H9 (cell line): ENCODE data around the gene PDE4C. TPM values are rescaled to one million over a fixed set of nuclear protein-coding genes. Genes with fewer than 3 reads are reported as not detected.

ENCODE experiments used
- DNase-seq: peaks from one replicate; pipeline ENCODE4 v3.0.0-alpha.2; 2017
- H2AFZ ChIP-seq: one replicate; pipeline ENCODE4 v1.6.1; 2013; ENCODE audit warnings: mild to moderate bottlenecking, low read length, control low read depth, moderate library complexity
- H2AK5ac ChIP-seq: 2 replicates; pipeline ENCODE4 v1.6.1; 2013; ENCODE audit warnings: low read length, control low read depth, mixed read lengths; ENCODE audit not compliant: insufficient read length
- H2BK120ac ChIP-seq: one replicate; pipeline ENCODE4 v1.6.1; 2013; ENCODE audit warnings: low read depth, mild to moderate bottlenecking, low read length, control low read depth, inconsistent platforms; ENCODE audit not compliant: poor library complexity, severe bottlenecking
- H2BK12ac ChIP-seq: 2 replicates; pipeline ENCODE4 v1.6.1; 2013; ENCODE audit warnings: low read length, control low read depth, mixed read lengths, low read depth; ENCODE audit not compliant: insufficient read length
- H2BK15ac ChIP-seq: 2 replicates; pipeline ENCODE4 v1.6.1; 2013; ENCODE audit warnings: low read depth, low read length, control low read depth
- H2BK20ac ChIP-seq: one replicate; pipeline ENCODE4 v1.6.1; 2013; ENCODE audit warnings: low read depth, mild to moderate bottlenecking, low read length, control low read depth, inconsistent platforms; ENCODE audit not compliant: poor library complexity, severe bottlenecking
- H2BK5ac ChIP-seq: 2 replicates; pipeline ENCODE4 v1.6.1; 2013; ENCODE audit warnings: low read length, control low read depth, mixed read lengths; ENCODE audit not compliant: insufficient read length
- H3K14ac ChIP-seq: 2 replicates; pipeline ENCODE4 v1.6.1; 2013; ENCODE audit warnings: low read length, control low read depth; ENCODE audit not compliant: insufficient read depth
- H3K18ac ChIP-seq: 2 replicates; pipeline ENCODE4 v1.6.1; 2013; ENCODE audit warnings: low read depth, mild to moderate bottlenecking, mixed read lengths, low read length, control low read depth; ENCODE audit not compliant: insufficient read length
- H3K23ac ChIP-seq: 2 replicates; pipeline ENCODE4 v1.6.1; 2013; ENCODE audit warnings: low read length, control low read depth, mixed read lengths, low read depth; ENCODE audit not compliant: insufficient read length
- H3K23me2 ChIP-seq: 2 replicates; pipeline ENCODE4 v1.6.1; 2013; ENCODE audit warnings: low read depth, mild to moderate bottlenecking, mixed read lengths, low read length, control low read depth; ENCODE audit not compliant: insufficient read length, poor library complexity, severe bottlenecking
- H3K27ac ChIP-seq: 2 replicates; pipeline ENCODE4 v1.5.1; 2013; ENCODE audit warnings: low read length, control low read depth, mixed read lengths, low read depth; ENCODE audit not compliant: insufficient read length
- H3K27me3 ChIP-seq: 2 replicates; pipeline ENCODE4 v1.6.1; 2013; ENCODE audit warnings: low read length, control low read depth, inconsistent platforms; ENCODE audit not compliant: insufficient read depth
- H3K4ac ChIP-seq: 2 replicates; pipeline ENCODE4 v1.6.1; 2013; ENCODE audit warnings: low read depth, mild to moderate bottlenecking, control low read depth, inconsistent platforms, low read length, moderate library complexity
- H3K4me1 ChIP-seq: 2 replicates; pipeline ENCODE4 v1.6.1; 2013; ENCODE audit warnings: low read length, control low read depth, inconsistent platforms; ENCODE audit not compliant: insufficient read depth
- H3K4me2 ChIP-seq: 2 replicates; pipeline ENCODE4 v1.6.1; 2013; ENCODE audit warnings: low read length, control low read depth, mixed read lengths; ENCODE audit not compliant: insufficient read length, insufficient read depth
- H3K56ac ChIP-seq: 2 replicates; pipeline ENCODE4 v1.6.1; 2013; ENCODE audit warnings: low read depth, mild to moderate bottlenecking, mixed read lengths, low read length, control low read depth; ENCODE audit not compliant: insufficient read length
- H3K79me1 ChIP-seq: 2 replicates; pipeline ENCODE4 v1.6.1; 2013; ENCODE audit warnings: low read depth, mild to moderate bottlenecking, moderate library complexity, low read length, control low read depth, inconsistent platforms; ENCODE audit not compliant: insufficient read depth, poor library complexity, severe bottlenecking
- H3K79me2 ChIP-seq: 2 replicates; pipeline ENCODE4 v1.6.1; 2013; ENCODE audit warnings: low read length, control low read depth, inconsistent platforms; ENCODE audit not compliant: insufficient read depth
- H3K9ac ChIP-seq: 2 replicates; pipeline ENCODE4 v1.6.1; 2013; ENCODE audit warnings: low read length, control low read depth, mixed read lengths; ENCODE audit not compliant: insufficient read length; ENCODE audit errors: extremely low read depth
- H3K9me3 ChIP-seq: one replicate; pipeline ENCODE4 v1.6.1; 2013; ENCODE audit warnings: low read depth, low read length, inconsistent platforms; ENCODE audit not compliant: control insufficient read depth
- H3T11ph ChIP-seq: one replicate; pipeline ENCODE4 v1.6.1; 2013; ENCODE audit warnings: mild to moderate bottlenecking, low read length, control low read depth, inconsistent platforms
- H4K20me1 ChIP-seq: one replicate; pipeline ENCODE4 v1.6.1; 2013; ENCODE audit not compliant: control insufficient read depth, insufficient read length, insufficient read depth
- H4K5ac ChIP-seq: 2 replicates; pipeline ENCODE4 v1.6.1; 2013; ENCODE audit warnings: low read depth, mild to moderate bottlenecking, mixed read lengths, low read length, control low read depth; ENCODE audit not compliant: insufficient read length
- H4K8ac ChIP-seq: replicated peaks from 2 replicates; pipeline ENCODE4 v1.6.1; 2013; ENCODE audit warnings: low read length, control low read depth, mixed read lengths, low read depth; ENCODE audit not compliant: insufficient read length
- H4K91ac ChIP-seq: 2 replicates; pipeline ENCODE4 v1.6.1; 2013; ENCODE audit warnings: low read depth, mild to moderate bottlenecking, moderate library complexity, mixed read lengths, low read length, control low read depth; ENCODE audit not compliant: insufficient read length
- H3K27ac Mint-ChIP-seq, 3 experiments: 2 replicates in 2 of 3; 3 replicates in 1 of 3; pipeline ENCODE4 v1.8.0; 2020 to 2021; ENCODE audit warnings: mixed read lengths in 3 of 3, mild to moderate bottlenecking in 1 of 3, moderate library complexity in 1 of 3
- H3K27me3 Mint-ChIP-seq: 2 replicates; pipeline ENCODE4 v1.8.0; 2021; ENCODE audit warnings: low read depth, mild to moderate bottlenecking, moderate library complexity, mixed read lengths
- H3K36me3 Mint-ChIP-seq, 3 experiments: 2 replicates in 2 of 3; 3 replicates in 1 of 3; pipeline ENCODE4 v1.8.0; 2020 to 2021; ENCODE audit warnings: low read depth in 3 of 3, mixed read lengths in 3 of 3; ENCODE audit not compliant: insufficient read depth in 1 of 3
- H3K4me1 Mint-ChIP-seq, 2 experiments: 2 replicates each; pipeline ENCODE4 v1.8.0; 2020; ENCODE audit warnings: mixed read lengths in 2 of 2
- H3K4me3 Mint-ChIP-seq, 2 experiments: 2 replicates in 1 of 2; 3 replicates in 1 of 2; pipeline ENCODE4 v1.8.0; 2020 to 2021; ENCODE audit warnings: mild to moderate bottlenecking in 2 of 2, mixed read lengths in 2 of 2, moderate library complexity in 1 of 2
- H3K9me3 Mint-ChIP-seq, 2 experiments: 2 replicates in 1 of 2; 3 replicates in 1 of 2; pipeline ENCODE4 v1.8.0; 2020; ENCODE audit warnings: mild to moderate bottlenecking in 2 of 2, mixed read lengths in 2 of 2, moderate library complexity in 1 of 2
- CTCF ChIP-seq: fragments of 200-600 bp; sonication (generic); conservative IDR thresholded peaks from 3 replicates; pipeline ENCODE4 v1.8.0; 2021; ENCODE audit warnings: antibody characterized with exemption, mild to moderate bottlenecking
- WGBS: extraction: QIAGEN DNeasy Blood & Tissue Kit; methylation state at CpG from one replicate; pipeline ENCODE4 v1.1.7; 2013; ENCODE audit warnings: missing lambda C conversion rate, low lambda C conversion rate, mixed read lengths; ENCODE audit not compliant: insufficient read length; ENCODE audit errors: extremely low coverage; 5-methylcytosine and 5-hydroxymethylcytosine counted together
- total RNA-seq: library from RNA; stranded (reverse); gene quantifications from 2 replicates; pipeline ENCODE4 v1.2.1, GENCODE V29; 2021

The PDE4C gene
- total RNA-seq, 1 experiment from 2014 or later, result 1.8 TPM

GRCh38 chr19:18190278-18190677 lies 36.0 kb downstream of the PDE4C start:
- Histone ChIP-seq H3K9ac (no peak overlapping the region), H3K9me3 (no peaks in the 10 kb centered on the region), H3K27me3 (no peaks in the 10 kb centered on the region), H3K4ac (no peak overlapping the region), H4K5ac (no peak overlapping the region), H2BK120ac (no peak overlapping the region), H3K4me1 (peaks cover 2% of the 10 kb centered on the region; the same call in 1 of the 2 replicates), H3K27ac (no peak overlapping the region), H3K4me2 (no peak overlapping the region), H2BK12ac (no peak overlapping the region), H3K79me1 (peaks cover 6% of the 10 kb centered on the region), H3K14ac (no peak overlapping the region), H4K8ac (no peak overlapping the region), H4K91ac (no peak overlapping the region), H2BK5ac (no peak overlapping the region), H3K23me2 (peaks cover 8% of the 10 kb centered on the region), H3K79me2 (peaks cover 2% of the 10 kb centered on the region; the same call in 1 of the 2 replicates), H3K18ac (no peak overlapping the region), H3T11ph (no peak overlapping the region), H2BK15ac (no peak overlapping the region), H2AK5ac (no peak overlapping the region), H3K56ac (no peak overlapping the region), H2AFZ (no peak overlapping the region), H2BK20ac (no peak overlapping the region), H3K23ac (no peak overlapping the region), H4K20me1 (no peaks in the 10 kb centered on the region)
- no peak for TF ChIP-seq CTCF
- Mint-ChIP-seq H3K27ac (peak overlapping the region in 1 of 3 experiments; percentile 62; a peak in 1 of 7 replicates), H3K9me3 (no peaks in the 10 kb centered on the region; a peak in 1 of 5 replicates), H3K27me3 (no peaks in the 10 kb centered on the region; the same call in 1 of the 2 replicates), H3K36me3 (peaks cover 0 to 5% (median 4%) of the 10 kb centered on the region in 3 experiments; a peak in 2 of 7 replicates), H3K4me1 (peaks cover 22 to 25% of the 10 kb centered on the region in 2 experiments), H3K4me3 (no peak overlapping the region; a peak in 1 of 5 replicates)
- DNase-seq, result no peak
- WGBS, result no CpG with 5 or more reads among the region's 4 CpGs
